GM23248 (cell line): ENCODE results near the gene S100PBP.

Source experiments
- EZH2 ChIP-seq: fragments of 200-600 bp; sonication (generic); IDR thresholded peaks from 2 replicates; pipeline ENCODE4 v1.6.1; 2018; ENCODE audit warnings: antibody characterized with exemption, mild to moderate bottlenecking; ENCODE audit not compliant: insufficient read depth, poor library complexity, severe bottlenecking
- EZH2phosphoT487 ChIP-seq: fragments of 200-600 bp; sonication (generic); IDR thresholded peaks from 2 replicates; pipeline ENCODE4 v1.6.1; 2018; ENCODE audit warnings: antibody characterized with exemption, moderate library complexity, mild to moderate bottlenecking, low read depth; ENCODE audit not compliant: insufficient read depth

DNA sequence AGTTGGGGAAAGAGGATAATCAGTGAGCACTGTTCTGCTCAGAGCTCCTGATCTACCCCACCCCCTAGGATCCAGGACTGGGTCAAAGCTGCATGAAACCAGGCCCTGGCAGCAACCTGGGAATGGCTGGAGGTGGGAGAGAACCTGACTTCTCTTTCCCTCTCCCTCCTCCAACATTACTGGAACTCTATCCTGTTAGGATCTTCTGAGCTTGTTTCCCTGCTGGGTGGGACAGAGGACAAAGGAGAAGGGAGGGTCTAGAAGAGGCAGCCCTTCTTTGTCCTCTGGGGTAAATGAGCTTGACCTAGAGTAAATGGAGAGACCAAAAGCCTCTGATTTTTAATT lies 43.0 kb upstream of the S100PBP start:
- TF ChIP-seq EZH2 (no peak), EZH2phosphoT487 (no peak)
